ENCODE measurements around the gene ANO10. TPM values are rescaled to one million over a fixed set of nuclear protein-coding genes. Genes with fewer than 3 reads are reported as not detected.

The ANO10 gene
- total RNA-seq, 2 donors from 2014 or later = 6.8 to 7.9 TPM

DNA sequence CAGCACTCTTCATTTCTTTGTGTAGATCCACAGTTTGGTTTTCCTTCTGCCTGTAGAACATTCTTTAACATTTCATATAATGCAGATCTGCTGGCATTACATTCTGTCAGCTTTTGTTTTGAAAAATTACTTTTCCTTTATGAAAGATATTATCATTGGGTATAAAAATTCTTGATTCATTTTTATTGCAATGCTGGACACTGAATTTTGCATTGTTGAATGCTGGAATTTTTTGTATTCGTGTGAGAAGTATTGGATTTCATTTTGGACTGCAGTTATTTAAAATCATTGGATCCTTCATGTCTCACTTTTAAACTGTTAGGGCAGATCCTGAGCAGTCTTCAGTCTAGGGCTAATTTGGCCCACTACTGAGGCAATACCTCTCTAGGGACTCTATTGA, 268.4 kb downstream of the ANO10 start:
- Mint-ChIP-seq H3K27ac (no peak overlapping the region), H3K36me3 (peaks cover 60 to 68% of the 10 kb centered on the region in 2 donors), H3K9me3 (peaks cover 41 to 55% of the 10 kb centered on the region in 2 donors)
- no peak for DNase-seq (ENCODE audit: low spot score in 2 of 2)
- ATAC-seq = no peak

DNA sequence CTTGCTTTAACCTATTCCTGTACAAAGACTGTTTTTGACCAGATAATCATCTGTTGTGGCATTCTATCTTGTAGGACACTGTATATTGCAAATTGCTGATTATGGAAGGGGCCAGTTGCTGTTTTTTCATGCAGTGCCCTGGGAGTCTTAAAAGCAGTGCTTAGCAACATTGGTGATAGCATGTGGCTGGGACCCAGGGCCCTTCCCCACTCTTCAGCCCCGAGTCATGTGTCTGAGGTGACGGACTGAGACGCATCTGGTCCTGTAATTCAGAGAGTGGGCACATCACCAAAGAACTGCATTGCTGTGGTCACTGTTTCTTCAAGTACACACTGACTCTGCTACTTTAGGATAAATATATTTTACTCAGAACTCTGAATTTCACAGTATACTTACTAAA, 272.1 kb downstream of the ANO10 start:
- no peak overlapping the region for H3K27ac Mint-ChIP-seq
- H3K9me3 Mint-ChIP-seq = peaks cover 21 to 28% of the 10 kb centered on the region in 2 donors
- H3K36me3 Mint-ChIP-seq = peaks cover 56 to 77% of the 10 kb centered on the region in 2 donors
- DNase-seq (ENCODE audit: low spot score in 2 of 2) = no peak
- ATAC-seq = no peak

DNA sequence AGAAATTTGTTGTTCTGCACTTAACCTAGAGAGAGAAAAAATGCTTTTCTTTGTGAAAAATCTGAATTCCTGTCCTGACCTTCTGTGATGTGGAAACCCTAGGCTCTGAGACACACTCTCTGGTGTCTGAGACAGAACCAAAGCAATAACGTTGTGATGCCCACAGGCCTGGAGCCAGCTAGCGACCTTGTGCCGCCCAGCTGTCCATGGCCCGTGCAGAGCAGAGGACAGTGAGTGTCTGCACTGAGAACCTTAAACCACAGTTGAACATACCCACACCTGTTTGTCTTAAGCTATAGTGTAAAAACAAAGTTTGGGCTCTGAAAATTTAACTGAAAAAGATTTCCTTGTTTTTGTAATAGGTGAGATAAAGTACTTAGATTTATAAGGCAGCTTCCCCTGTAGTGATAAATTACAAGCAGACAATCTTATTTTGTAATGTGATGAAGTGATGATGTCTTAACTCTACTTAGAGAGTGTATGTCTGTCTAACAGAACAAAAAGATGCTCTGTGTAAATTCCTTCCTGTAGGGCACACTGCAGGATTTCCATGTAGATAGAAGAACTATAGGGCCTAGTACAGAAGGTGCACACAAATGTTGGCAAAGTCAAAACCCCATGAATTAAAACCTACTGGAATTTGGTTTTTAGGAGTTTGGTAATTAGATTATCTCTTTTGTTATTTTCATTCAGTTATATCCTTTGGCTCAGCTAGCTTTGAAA, 272.8 kb downstream of the ANO10 start:
- H3K9me3 Mint-ChIP-seq = peaks cover 14 to 21% of the 10 kb centered on the region in 2 donors
- peaks cover 49 to 77% of the 10 kb centered on the region in 2 donors for H3K36me3 Mint-ChIP-seq
- DNase-seq (ENCODE audit: low spot score in 2 of 2) = no peak
- H3K27ac Mint-ChIP-seq = peak overlapping the region in 1 of 2 donors; percentile 51
- ATAC-seq = no peak

DNA sequence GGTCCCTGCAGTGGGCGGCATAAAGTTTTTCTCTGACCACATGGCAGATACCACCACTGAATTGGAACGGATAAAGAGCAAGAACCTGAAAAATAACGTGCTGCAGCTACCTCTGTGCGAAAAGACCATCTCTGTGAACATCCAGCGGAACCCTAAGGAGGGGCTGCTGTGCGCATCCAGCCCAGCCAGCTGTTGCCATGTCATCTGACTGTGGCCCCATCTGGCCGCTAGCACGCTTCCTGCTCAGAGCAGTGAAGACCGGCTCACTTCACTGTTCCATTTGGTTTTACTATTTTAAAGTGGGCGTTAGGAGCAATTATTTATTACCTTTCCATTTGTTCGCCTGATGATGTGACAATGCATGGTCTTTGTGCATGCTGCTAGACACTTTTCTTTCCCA, 273.5 kb downstream of the ANO10 start:
- H3K27ac Mint-ChIP-seq = peak overlapping the region in 1 of 2 donors; percentile 75
- peaks cover 48 to 77% of the 10 kb centered on the region in 2 donors for H3K36me3 Mint-ChIP-seq
- ATAC-seq = no peak
- DNase-seq (ENCODE audit: low spot score in 2 of 2) = no peak
- H3K9me3 Mint-ChIP-seq = peaks cover 11 to 16% of the 10 kb centered on the region in 2 donors

DNA sequence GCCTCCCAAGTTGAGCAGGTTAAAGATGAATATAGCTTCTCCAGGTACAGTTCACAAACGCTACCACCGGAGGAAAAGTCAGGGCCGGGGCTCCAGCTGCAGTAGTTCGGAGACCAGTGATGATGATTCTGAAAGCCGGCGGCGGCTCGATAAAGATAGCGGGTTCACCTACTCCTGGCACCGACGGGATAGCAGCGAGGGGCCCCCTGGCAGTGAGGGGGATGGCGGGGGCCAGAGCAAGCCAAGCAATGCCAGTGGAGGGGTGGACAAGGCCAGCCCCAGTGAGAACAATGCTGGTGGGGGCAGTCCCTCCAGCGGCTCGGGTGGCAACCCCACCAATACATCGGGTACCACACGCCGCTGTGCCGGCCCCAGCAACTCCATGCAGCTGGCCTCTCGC, 274.0 kb downstream of the ANO10 start:
- DNase-seq (ENCODE audit: low spot score in 2 of 2) (no peak), ATAC-seq (no peak)
- Mint-ChIP-seq H3K27ac (peak overlapping the region; percentile 75), H3K9me3 (peaks cover 11 to 13% of the 10 kb centered on the region in 2 donors), H3K36me3 (peaks cover 45 to 76% of the 10 kb centered on the region in 2 donors)

DNA sequence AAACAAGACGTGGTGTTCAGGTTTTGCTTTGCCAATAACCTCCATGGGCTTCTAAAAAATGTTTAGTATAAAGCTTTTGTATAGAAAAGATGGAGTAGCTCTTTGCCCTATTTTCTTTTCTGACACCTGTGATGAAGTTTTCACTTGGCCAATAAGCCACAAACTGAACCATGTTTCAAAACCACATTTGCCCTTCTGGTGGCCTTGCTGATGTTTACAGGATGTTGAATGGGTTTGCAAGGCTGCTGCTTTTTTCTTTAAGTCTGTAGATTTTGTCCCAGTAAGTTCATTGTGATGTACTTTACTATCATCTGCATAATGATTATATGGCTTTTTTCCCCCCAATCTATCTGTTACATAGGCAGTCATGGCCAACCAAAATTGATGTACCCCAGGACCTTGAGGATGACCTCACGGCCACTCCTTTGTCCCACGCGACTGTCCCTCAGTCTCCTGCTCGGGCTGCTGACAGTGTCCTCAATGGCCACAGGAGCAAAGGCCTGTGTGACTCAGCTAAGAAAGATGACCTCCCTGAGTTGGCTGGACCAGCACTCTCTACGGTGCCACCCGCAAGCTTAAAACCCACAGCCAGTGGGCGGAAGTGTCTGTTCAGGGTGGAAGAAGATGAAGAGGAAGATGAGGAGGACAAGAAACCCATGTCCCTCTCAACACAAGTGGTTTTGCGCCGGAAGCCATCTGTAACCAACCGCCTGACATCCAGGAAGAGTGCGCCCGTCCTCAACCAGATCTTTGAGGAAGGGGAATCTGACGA, 274.6 kb downstream of the ANO10 start:
- H3K36me3 Mint-ChIP-seq = peaks cover 39 to 81% of the 10 kb centered on the region in 2 donors
- H3K27ac Mint-ChIP-seq = peak overlapping the region; percentile 75
- DNase-seq (ENCODE audit: low spot score in 2 of 2) (no peak), ATAC-seq (peak; percentile 23 to 60)
- peaks cover 11% of the 10 kb centered on the region in 2 donors for H3K9me3 Mint-ChIP-seq

DNA sequence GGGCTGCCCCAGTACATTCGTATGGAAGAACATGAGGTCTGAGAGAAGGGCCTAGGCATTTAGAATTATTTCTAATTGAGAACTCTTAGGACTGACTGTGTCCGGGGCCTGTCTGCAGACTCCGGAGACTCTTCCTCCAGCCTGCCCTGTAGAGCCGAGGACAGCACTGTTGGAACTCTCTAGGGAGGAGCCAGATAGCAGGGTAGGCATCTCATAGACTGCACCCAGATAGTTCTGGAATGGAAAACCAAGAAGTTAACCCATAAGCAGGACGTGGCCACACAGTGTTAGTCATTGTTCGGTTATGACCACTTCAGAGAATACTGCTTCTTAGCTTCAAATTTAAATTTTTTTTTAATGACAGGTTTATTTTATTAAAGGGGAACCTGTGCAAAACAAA, 275.9 kb downstream of the ANO10 start:
- ATAC-seq (peak; percentile 89), DNase-seq (ENCODE audit: low spot score in 2 of 2) (peak in 1 of 2 donors; percentile 14)
- Mint-ChIP-seq H3K27ac (peak overlapping the region; percentile 29 to 63), H3K36me3 (peaks cover 27 to 70% of the 10 kb centered on the region in 2 donors), H3K9me3 (no peaks in the 10 kb centered on the region)

DNA sequence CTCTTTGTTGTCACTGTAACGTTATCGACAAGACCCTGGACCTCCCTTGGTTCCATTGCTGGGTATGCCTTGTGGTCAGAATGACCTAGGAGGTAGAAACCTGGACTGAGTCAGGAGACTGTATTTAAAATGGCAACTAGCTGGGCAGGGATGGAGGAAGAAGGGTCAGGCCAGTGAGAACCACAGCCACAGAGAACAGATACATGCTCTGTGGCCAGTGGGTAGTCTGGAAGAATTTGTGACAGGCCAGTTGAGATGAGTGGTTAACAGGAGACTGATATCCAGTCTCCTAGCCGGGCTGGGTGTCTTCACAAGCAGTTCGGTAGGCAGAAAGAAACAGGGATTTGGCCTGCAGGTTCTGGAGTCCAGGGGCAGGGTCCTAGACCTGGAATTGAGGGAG, 276.6 kb downstream of the ANO10 start:
- peaks cover 31 to 76% of the 10 kb centered on the region in 2 donors for H3K36me3 Mint-ChIP-seq
- no peak for DNase-seq (ENCODE audit: low spot score in 2 of 2)

DNA sequence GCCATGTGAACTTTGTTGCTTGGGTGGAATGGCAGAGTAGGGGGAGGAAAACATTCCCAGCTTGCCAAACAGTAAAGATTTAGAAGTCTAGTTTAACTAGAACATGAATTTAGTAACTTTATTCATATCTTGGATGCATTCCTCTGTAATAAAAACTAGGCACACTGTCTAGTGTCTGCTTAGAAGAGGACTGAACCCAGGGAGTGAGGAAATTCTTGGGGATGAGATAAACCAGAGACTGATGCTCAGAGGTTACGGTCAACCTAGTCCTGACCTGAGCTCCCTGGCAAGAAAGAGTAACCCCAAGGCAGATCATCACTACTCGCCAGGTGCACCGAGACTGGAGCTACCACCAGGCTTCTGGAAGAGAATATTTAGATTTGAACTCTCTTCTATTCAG, 277.3 kb downstream of the ANO10 start:
- H3K27ac Mint-ChIP-seq = no peak overlapping the region
- DNase-seq (ENCODE audit: low spot score in 2 of 2) (no peak), ATAC-seq (no peak)
- H3K9me3 Mint-ChIP-seq = no peaks in the 10 kb centered on the region
- peaks cover 35 to 78% of the 10 kb centered on the region in 2 donors for H3K36me3 Mint-ChIP-seq

More for the DNA sequence above, 276.6 kb downstream of the ANO10 start:
- peak overlapping the region; percentile 15 to 63 for H3K27ac Mint-ChIP-seq
- peak in 1 of 2 donors; percentile 40 for ATAC-seq
- H3K9me3 Mint-ChIP-seq = no peaks in the 10 kb centered on the region

DNA sequence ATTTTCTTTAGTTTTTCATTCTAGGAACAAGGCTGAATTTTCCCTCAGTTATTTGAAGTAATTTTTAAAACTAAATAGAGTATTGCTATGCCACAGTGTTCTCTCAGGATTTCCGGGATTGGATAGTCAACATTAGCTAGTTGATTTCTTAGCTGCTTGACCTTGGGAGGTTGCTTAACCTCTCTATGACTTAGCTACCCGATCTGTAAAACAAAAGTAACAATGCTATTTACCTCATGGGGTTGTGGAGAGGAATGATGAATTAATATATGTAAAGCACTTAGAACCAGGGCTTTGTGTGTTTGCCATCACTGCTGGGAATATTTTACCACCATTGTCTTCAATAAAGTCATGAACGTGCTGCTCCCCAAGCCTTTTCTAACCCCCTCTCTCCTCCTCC, 278.0 kb downstream of the ANO10 start:
- peak overlapping the region in 1 of 2 donors; percentile 60 for H3K27ac Mint-ChIP-seq
- no peaks in the 10 kb centered on the region for H3K9me3 Mint-ChIP-seq
- peaks cover 33 to 77% of the 10 kb centered on the region in 2 donors for H3K36me3 Mint-ChIP-seq
- no peak for ATAC-seq
- DNase-seq (ENCODE audit: low spot score in 2 of 2) = no peak

DNA sequence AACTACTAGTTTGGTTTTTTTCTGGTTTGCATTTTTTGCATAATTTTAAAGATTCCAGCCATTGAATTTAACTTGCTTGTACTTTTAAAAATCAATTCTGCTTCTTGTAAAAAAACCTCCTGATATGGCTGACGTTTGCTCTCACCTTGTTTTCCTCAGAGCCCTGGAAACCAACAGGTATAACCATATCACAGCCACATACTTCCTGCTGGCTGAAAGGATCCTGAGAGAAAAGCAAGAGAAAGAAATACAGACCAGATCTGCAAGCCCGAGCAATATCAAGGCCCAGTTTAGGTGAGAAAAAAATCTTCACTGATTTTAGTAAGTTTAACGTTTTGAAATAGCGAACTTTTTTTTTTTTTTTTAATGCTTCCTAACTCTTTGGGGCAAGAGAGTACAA, 278.6 kb downstream of the ANO10 start:
- Mint-ChIP-seq H3K9me3 (peaks cover 0 to 5% of the 10 kb centered on the region in 2 donors), H3K36me3 (peaks cover 35 to 78% of the 10 kb centered on the region in 2 donors), H3K27ac (peak overlapping the region in 1 of 2 donors; percentile 19)
- DNase-seq (ENCODE audit: low spot score in 2 of 2) = no peak
- no peak for ATAC-seq

DNA sequence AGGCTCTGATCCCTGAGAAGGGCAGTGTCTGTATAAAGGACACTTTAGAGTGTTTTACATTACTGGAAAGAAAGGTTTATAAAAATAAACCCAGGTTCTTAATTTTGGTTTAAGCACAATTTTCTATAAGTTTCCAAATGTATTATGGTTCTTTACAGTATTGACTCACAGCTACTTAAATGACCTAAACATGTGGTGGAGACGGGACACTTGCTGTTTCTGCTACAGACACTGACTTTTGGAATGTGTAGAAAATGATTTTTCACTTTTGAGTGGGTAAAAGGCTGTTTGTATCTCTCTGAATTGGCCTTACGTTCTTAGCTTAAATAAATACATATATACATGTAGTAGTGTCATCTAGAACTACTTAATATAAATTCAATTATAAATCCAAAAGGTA, 280.0 kb downstream of the ANO10 start:
- peaks cover 0 to 11% of the 10 kb centered on the region in 2 donors for H3K9me3 Mint-ChIP-seq
- H3K27ac Mint-ChIP-seq = peak overlapping the region in 1 of 2 donors; percentile 33
- peaks cover 30 to 76% of the 10 kb centered on the region in 2 donors for H3K36me3 Mint-ChIP-seq
- ATAC-seq (peak in 1 of 2 donors; percentile 68), DNase-seq (ENCODE audit: low spot score in 2 of 2) (no peak)

DNA sequence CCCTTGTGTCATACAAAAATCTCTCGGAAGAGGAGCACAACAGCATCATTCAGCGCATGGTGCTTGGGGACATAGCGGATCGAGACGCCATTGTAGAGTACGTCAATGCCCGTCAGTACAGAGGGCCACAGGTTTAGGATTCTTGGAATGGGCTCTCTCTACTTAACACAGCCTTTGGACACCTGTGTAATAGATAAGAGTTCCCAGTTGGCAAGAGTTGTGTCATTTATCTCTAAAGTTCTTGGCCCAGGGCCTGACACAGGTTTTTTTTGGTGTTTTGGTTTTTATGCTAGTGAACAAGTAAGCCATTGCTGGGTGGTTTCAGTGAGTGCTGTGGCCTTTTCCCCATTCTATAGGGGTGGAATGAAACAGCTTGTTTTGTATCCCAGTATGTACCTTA, 281.4 kb downstream of the ANO10 start:
- DNase-seq (ENCODE audit: low spot score in 2 of 2) (no peak), ATAC-seq (no peak)
- no peak overlapping the region for H3K27ac Mint-ChIP-seq
- H3K36me3 Mint-ChIP-seq = peaks cover 43 to 79% of the 10 kb centered on the region in 2 donors
- peaks cover 3 to 23% of the 10 kb centered on the region in 2 donors for H3K9me3 Mint-ChIP-seq

DNA sequence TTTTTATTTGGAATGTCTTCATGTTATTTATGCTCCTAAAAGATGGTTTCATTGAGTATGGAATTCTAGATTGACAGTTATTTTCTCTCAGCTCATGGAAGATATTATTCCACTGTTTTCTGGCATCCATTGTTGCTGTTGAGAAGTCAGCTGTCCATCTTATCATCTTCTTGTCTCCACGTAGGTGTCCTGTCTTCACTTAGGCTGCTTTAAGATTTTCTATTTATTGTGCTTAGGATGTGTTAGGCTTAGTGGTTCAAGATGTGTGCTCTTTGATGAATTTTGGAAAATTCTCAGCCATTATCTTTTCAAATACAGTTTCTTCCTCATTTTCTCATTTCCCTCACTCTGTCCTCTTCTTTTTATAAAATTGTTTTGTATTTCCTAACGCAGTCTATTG, 283.5 kb downstream of the ANO10 start:
- Mint-ChIP-seq H3K36me3 (peaks cover 44 to 69% of the 10 kb centered on the region in 2 donors), H3K9me3 (peaks cover 6 to 30% of the 10 kb centered on the region in 2 donors), H3K27ac (no peak overlapping the region)
- ATAC-seq = no peak
- no peak for DNase-seq (ENCODE audit: low spot score in 2 of 2)

DNA sequence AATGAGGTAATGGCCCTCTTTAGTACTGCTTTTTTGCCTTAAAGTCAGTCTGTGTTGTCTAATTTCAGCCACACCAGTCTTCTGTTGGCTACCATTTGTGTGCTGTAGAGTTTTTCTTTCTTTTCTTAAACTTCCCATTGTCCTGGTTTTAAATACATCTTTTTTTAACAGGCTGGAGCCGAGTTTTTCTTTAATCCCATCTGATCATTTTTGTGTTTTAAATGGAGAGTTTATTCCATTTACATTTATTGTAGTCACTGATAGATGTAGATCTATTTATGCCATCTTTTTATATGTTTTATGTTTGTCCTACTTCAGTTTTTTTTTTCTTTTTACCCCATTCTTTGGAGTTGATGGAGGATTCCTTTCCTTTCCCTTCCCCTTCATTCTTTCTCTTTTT, 286.0 kb downstream of the ANO10 start:
- H3K9me3 Mint-ChIP-seq = peaks cover 6 to 30% of the 10 kb centered on the region in 2 donors
- H3K36me3 Mint-ChIP-seq = peaks cover 44 to 72% of the 10 kb centered on the region in 2 donors
- ATAC-seq (no peak), DNase-seq (ENCODE audit: low spot score in 2 of 2) (no peak)
- no peak overlapping the region for H3K27ac Mint-ChIP-seq

DNA sequence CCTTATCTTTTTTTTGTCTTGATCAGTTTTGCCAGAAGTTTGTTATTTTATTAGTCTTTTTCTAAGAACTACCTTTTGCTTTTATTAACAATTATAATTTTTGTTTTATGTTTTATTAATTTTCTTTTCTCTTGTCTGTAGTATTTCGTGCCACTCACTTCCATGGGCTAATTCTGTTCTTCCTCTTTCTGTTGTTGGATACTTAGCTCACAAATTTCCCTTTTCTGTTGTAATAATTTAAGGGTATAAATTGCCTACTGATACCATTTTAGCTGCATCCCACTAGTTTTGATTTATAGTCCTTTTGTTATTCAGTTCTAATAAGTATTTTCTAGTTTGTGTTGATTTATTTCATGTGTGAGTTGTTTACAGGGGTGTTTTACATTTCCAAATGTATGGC, 286.8 kb downstream of the ANO10 start:
- Mint-ChIP-seq H3K36me3 (peaks cover 38 to 64% of the 10 kb centered on the region in 2 donors), H3K27ac (no peak overlapping the region), H3K9me3 (peaks cover 6 to 30% of the 10 kb centered on the region in 2 donors)
- ATAC-seq (no peak), DNase-seq (ENCODE audit: low spot score in 2 of 2) (no peak)

DNA sequence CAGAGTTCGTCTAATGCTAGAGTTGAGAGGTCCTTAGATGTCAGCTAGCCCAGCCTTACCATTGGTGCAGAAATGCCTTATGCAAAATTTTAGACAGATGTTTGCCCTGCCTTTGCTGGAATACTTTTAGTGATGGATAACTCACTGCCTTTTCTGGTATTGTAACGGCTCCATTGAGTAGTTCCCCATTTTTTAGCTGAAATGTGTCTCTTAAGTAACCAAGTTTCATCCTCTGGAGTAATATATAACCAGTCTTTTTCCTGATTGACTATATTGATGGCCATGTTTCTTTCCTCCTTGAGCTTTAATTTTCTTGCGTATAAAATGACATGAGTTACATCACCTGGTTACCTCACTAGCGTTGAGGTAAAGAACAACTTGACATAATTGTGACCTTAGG, 290.4 kb downstream of the ANO10 start:
- no peak for DNase-seq (ENCODE audit: low spot score in 2 of 2)
- ATAC-seq = no peak
- H3K9me3 Mint-ChIP-seq = peaks cover 6 to 16% of the 10 kb centered on the region in 2 donors
- H3K27ac Mint-ChIP-seq = no peak overlapping the region
- H3K36me3 Mint-ChIP-seq = peaks cover 16 to 34% of the 10 kb centered on the region in 2 donors

Measured in activated naive CD4-positive, alpha-beta T cell treated with anti-CD3 and anti-CD28 coated beads, Interleukin-2, amount 50 U/mL, for 72 hours (primary cell).